Measurements from ENCODE around the gene NPBWR2.

NPBWR2 gene

DNA sequence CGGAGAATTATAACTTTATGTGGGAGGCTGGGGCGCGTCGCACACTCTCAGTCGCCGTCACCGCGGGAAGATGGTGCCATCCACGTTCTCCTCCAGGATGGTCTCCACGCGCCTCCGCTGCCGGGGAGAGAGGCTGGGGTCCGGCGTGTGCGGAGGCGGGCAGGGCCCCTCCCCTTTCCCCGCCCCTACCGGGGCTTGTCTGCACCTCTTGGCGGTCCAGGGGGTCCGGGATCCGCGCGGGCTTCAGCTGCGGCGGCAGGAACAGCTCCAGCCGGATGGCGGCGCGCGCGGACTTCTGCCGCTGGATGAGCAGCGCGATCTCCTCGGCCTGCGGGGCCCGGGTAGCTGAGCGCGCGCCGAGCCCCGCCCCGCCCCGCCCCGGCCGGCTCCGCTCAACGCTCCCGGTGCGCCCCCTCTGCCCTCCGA is 24.0 kb downstream of the NPBWR2 start:
- peak; percentile 76 for DNase-seq

GRCh38 chr20:64082820-64083377 is 24.5 kb downstream of the NPBWR2 start:
- no peak for DNase-seq

DNA sequence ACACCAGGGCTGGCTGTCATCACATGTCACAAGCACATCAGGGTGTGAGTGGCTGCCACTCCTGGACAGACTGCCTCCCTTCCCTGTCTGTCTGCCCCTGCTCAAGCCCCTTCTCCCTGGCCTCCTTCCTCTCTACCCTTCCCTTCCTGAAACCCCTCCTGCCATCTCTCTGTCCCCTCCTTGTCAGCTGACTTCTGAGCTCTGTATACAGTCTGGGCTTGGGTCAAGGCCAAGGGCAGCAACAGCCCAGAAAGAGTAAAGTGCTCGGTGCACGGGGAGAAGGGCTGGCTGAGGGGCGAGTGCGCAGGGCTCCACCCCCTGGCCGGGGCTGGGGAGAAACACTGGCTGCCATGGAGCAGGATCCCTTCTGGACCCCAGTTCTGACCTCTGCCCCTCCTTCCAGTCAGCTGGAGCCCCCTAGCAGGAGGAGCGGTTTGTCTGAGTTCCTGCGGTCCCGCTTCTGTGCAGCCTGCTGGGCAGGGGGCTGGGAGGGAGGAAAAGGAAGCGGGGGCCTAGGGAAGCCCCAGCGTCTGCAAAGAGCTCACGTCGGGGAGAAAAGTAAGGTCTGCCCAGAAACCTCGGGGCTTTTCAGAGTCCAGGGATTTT is 25.1 kb downstream of the NPBWR2 start:
- no peak for DNase-seq

DNA sequence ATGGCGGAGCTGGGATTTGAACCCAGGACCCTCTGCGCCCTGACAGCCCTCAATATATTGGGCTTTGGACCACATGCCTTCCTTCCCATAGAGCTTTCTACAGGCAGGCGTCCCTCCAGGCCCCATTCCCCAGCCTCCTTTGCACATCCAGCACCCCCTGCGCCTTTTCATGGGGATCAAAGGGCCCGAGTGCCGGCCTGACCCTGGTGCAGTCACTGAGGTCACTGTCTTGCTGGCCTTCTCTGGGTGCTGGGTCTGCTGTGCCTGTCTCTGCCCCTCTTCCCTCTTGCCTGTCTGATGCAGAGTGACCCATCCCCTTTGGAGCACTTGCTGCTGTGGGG is 25.8 kb downstream of the NPBWR2 start:
- no peak for DNase-seq

- no peak for DNase-seq
Measured at GRCh38 chr20:64080813-64081623, 26.3 kb downstream of the NPBWR2 start.

GRCh38 chr20:64080013-64080812 is 27.2 kb downstream of the NPBWR2 start, which contains the start of gene OPRL1:
TSS of gene OPRL1 (plus strand) at chr20:64080082. CDS start at chr20:64092721, 12,639 bp downstream.
- peak; percentile 41 for DNase-seq

- DNase-seq, result peak; percentile 86
Measured at GRCh38 chr20:64079273-64080012, 27.9 kb downstream of the NPBWR2 start, which contains the start of gene RGS19. TSS of gene RGS19 (minus strand) at chr20:64079518. CDS start at chr20:64076886, 2,632 bp downstream.

DNA sequence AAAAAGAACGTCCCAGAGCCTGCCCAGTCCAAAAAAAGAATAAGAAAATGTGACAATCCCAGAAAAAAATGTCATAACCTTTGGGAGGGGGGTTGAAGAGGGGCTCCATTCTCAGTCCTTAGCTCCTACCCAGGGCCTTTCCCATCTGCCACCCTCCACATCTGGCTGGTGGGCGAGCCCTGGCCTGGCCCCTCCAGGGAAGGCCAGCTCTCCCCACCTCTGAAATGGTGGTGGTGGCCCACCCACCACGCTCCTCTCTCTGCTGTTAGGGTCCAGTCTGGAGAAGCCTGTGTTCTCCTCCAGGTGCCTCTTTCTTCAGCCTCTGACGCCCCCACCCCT is 28.5 kb downstream of the NPBWR2 start:
- DNase-seq, result no peak

- peak; percentile 66 for DNase-seq
Measured at GRCh38 chr20:64077876-64078551, 29.4 kb downstream of the NPBWR2 start.

DNA sequence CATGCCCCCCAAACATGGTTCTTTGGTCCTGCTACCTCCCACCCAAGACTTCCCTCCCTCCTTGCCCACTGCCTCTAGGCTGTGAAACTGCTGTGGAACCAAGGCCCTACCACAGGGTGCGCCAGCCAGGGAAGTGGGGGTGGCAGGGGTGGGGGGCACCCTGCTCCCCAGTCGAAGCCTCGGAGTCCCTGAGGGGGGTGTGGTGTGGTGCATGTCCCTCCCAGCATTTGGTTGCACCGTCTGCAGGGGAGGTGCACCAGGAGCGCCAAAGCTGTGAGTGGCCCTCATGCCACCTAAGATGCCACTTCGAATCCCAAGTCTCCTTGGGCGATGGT is 29.9 kb downstream of the NPBWR2 start:
- no peak for DNase-seq

DNA sequence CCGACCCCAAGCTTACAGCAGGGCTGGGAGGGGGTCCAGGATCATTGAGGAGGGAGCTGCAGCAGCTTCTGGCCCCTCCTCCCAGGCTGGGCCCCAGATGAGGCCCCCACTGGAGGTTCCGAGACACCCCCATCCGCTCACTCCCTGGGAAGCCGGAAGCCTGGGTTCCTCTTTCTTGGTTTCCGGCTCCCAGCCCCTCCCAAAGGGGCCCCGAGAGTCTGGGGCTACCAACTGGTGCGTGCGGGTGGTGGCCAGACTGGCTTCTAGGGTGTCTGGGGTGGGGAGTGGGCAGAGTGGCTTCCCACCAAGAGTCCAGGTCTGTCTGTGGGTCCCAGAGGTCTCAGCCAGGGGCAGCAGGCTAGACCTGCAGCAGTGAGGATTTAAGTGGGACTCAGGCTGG is 30.3 kb downstream of the NPBWR2 start:
- peak; percentile 53 for DNase-seq

DNA sequence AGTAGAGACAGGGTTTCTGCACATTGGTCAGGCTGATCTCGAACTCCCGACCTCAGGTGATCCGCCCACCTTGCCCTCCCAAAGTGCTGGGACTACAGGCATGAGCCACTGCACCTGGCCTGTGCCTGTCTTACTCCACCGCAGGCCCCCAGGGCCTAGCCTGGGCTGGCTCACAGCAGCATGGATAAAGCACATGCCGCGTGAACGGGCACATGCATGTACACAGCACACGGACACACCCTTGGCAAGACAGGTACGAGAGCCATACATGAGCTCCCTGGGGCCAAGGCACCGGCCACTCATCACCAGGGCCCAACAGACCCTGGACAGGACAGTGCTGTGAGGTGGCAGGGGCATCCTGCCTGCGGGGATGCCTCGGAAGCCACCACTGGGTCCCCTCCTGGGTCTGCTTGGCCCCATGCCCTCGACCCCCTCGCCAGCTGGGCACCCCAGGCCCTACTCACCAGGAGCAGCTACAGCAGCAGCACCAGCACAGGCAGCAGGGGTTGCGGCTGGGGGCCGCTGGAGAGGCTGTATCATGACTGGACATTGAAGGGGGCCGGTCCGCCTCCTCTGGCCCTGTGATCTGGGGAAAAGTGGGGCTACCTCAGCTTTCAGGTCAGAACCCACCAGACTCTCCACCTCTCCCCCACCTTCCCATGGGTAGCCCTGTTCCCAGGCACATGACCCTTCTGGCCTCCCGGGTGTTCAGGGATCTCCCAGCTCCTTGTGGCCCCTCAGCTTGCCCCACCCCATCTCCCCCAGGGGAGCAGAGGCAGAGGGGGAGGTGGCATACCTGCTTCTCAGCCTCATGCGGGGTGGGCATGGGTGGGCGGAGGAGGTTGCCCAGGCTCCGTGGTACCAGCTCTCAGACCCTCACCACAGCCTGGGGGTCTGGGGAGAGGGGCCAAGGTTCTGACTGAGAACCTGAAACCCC is 31.0 kb downstream of the NPBWR2 start:
- DNase-seq, result no peak

DNA sequence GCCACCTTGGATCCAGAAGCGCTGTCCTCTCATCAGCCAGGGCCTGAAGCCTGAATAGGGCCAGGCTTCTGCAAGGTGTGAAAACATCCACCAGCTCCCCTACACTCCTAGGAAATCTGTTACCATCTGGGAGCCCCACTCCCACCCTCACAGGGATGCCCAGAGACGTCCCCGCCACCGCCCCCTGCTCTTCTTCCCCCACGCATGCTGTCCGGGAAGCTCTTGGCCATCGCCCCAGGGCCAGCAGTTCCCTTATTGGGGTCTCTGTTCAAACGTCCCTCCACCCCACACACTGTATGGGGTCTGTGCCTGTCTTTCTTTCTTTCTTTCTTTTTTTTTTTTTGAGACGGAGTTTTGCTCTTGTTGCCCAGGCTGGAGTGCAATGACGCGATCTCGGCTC is 31.8 kb downstream of the NPBWR2 start:
- no peak for DNase-seq

DNA sequence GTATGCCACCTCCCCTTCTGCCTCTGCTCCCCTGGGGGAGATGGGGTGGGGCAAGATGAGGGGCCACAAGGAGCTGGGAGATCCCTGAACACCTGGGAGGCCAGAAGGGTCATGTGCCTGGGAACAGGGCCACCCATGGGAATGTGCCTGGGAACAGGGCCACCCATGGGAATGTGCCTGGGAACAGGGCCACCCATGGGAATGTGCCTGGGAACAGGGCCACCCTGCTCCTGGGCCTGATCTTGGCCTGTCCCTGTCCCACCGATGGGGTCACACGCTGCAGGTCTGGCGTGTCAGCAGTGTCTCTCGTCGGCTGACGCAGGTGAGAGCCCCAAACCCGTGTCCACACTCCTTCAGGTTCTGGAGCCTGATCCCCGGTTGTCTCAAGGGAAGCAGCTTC is 32.4 kb downstream of the NPBWR2 start:
- no peak for DNase-seq

GRCh38 chr20:64074184-64074789 is 33.1 kb downstream of the NPBWR2 start:
- no peak for DNase-seq

DNA sequence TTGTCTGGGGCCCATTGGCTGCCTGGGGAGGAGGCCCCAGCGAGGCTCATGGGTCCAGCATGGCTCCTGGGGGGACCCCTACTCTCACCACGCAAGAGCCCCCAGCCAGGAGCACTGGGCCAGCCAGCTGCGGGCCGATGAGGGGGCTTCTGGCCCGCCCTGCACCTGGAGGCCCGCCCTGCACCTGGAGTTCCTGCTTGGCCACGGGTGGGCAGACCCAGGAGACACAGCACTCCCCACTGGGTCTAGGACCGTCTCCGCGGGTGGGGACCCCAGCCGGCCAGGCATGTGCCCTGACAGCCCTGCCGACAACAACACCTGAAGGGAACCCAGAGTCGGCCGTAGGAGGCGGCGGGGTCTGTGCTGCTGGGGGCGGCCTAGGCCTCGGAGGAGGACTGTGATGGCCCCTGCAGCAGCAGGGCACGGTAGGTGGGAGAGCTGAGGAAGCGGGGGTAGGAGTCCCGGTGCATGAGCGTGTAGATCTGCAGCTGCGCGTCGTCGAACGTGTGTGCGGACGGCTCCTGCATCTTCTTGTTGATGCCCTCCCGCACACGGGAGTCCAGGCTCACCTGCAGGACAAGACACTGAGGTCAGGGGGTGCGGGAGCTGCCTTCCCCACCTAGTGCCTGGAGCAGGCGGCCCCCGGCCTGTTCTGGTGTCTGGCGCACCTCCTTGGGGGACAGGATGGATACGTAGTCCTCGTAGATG is 33.7 kb downstream of the NPBWR2 start:
- DNase-seq, result no peak

DNA sequence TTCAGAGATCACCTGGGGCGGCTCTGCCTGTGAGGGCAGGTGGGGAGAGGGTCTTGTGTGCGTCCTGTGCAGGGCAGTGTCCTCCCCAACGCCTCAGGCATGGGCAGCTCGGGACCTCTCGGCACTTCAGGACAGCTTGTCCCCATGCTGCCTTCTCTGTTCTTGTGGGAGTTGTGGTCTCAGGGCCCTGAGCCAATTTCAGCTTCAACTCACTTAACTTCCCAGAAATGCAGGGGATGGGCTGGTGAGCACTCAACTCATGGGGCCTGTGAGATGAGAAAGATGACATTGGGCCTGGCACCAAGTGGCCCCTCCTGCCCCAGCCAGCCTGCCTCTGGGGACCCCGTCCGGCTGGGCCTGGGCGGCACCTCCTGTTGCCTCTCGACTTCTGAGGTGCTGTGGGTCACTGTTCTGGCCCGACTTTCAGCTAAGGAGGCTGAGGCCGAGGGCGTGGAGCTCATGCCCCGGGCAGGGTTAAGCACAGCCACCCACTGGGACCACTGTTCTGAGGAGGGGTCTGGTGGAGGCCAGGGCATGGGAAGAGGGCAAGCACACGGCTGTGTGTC is 34.8 kb downstream of the NPBWR2 start:
- no peak for DNase-seq

DNA sequence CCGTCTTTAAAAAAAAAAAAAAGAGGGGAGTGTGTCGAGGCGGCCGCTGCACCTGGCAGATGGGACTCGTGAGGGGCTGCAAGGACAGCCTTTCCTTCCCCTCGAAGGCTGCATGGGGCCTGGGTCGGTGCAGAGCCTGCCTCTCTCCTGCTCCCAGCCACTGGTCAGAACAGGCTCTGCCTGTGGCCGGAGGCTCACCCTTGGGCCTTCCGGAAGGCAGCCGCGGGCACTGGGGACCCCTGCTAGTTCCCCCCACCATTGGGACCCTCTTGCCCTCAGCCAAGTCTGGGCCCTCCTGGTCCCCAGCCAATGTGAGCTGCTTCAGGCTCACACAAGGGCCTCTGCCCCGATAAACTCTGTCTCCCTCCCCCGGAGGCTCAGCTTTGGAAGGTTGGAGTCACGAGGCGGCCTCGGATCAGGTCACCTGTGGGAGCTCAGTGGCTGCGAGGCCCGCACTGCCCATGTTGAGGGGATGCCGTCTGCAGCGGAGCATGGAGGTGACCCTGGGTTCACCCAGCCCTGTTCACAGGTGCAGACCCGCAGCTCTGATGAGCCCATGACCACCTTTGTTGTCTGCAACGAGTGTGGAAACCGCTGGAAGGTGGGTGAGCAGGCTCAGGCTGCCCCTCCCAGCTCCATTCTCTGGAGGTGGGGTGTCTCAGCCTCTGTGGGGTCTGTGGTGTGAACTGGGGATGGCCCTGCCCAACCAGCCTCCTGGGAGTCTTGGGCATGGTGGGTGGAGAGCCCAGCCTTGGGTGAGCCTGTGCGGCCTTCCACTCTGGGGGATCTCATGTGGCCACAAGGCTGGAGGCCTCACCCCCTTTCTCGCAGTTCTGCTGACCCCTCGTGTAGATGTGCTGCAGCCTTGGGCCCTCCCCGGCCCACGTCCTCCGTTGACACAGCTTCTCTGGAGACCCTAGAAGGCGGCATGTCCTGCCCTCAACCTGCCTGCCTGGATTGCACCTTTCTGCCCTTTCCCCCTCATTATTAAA is 35.7 kb downstream of the NPBWR2 start:
- no peak for DNase-seq
